GM12801 (cell line): ENCODE measurements around the gene PRXL2B.

Experiments
- TF ChIP-seq, protein P1 (sequence below): IDR thresholded peaks from one replicate; pipeline ENCODE4 v1.5.1; 2011; ENCODE audit warnings: control low read depth; ENCODE audit not compliant: insufficient read length; ENCODE audit errors: extremely low read depth

PRXL2B gene

DNA sequence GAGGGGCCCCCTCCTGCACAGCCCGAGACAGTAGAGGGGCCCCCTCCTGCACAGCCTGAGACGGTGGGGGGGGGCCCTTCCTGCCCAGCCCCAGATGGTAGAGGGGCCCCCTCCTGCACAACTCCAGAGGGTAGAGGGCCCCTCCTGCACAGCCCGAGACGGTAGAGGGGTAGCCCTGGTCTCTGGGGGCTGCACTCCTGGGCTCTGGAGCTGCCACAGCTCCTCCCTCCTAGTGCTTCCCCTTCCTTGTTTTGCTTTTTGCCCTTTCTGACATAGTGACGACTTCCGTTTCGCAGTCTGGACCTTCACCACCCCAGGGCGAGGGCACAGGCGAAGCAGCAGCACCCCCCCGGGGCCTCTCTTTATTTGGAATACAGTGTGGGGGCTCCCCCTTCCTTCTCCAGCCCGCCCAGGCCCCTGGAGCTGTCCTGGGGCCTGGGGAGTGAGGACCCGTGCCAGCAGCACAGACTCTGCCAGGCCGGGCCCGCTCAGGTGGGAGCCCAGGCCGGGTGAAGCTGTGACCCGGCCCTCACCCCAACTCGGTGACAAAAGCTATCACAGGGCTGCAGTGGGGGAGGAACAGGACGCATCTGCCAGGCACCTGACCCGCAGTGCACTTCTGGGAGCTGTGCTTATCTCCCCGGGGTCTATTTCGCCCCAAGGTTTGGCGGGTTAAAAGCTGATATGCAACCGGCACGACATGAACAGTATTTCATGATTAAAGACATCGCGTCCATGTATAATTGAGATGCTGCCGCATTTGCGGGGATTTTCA is 1.1 kb upstream of the PRXL2B start:
- TF ChIP-seq, protein P1, sequence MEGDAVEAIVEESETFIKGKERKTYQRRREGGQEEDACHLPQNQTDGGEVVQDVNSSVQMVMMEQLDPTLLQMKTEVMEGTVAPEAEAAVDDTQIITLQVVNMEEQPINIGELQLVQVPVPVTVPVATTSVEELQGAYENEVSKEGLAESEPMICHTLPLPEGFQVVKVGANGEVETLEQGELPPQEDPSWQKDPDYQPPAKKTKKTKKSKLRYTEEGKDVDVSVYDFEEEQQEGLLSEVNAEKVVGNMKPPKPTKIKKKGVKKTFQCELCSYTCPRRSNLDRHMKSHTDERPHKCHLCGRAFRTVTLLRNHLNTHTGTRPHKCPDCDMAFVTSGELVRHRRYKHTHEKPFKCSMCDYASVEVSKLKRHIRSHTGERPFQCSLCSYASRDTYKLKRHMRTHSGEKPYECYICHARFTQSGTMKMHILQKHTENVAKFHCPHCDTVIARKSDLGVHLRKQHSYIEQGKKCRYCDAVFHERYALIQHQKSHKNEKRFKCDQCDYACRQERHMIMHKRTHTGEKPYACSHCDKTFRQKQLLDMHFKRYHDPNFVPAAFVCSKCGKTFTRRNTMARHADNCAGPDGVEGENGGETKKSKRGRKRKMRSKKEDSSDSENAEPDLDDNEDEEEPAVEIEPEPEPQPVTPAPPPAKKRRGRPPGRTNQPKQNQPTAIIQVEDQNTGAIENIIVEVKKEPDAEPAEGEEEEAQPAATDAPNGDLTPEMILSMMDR: no peak

DNA sequence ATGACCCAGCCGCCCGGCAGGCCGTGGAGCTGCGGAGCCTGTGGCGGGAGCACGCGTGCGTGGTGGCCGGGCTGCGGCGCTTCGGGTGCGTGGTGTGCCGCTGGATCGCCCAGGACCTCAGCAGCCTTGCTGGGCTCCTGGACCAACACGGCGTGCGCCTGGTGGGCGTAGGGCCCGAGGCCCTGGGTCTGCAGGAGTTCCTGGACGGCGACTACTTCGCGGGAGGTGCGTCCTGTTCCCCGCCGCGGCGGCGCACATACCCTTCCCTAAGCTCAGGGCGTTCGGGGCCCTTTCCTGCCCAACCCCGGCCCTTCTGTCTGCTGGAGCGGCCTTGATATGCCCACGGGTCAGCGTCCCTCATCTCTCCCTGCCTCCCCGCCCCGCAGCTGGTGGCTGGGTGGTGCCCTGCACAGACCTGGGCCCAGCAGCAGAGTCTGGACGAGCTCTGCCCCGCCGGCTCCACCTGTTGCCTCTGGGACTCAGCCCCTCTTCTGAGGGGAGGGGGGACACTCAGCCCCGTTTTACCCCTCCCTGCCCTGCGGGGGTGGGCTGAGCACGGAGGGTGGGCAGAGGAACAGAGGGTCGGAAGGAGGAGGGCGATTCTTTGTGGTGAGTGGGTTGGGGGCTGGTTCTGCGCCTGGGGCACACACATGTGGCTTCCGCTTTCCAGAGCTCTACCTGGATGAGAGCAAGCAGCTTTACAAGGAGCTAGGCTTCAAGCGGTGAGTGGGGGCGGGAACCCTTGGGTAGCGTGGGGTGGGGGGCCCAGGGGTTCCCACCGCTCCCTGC is 688 bp downstream of the PRXL2B start:
- TF ChIP-seq, protein P1: no peak

DNA sequence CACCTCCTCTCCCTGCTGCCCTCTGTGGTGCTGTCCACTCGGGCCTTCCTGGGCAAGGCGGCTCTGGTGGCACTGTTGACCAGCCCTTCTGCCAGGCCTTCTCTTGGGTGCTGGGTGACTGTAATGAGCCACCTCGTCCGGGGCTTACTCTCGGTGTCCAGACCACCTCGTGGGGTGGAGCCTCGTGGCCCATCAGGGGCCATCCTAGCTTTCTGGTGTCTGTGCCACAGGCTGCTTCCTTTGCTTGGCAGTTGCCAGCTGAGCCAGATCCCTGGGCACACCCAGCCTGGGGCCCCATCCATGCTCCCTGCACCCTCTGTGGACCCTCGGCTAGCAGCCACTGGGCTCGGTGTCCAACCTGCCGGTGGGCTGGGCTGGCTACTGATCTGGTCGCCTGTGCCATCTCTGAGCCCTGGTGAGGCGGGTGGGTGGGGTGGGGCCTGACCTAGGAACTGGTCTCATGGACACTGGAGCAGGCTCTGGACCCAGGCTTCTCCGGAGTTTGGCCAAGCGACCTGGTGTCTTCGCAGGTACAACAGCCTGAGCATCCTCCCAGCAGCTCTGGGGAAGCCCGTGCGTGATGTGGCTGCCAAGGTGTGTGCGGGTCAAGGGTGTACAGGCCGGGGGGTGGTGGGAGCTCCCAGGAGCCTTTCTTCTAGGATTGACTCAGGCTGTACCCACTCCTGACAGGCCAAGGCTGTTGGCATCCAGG is 1.4 kb downstream of the PRXL2B start:
- TF ChIP-seq, protein P1: no peak

DNA sequence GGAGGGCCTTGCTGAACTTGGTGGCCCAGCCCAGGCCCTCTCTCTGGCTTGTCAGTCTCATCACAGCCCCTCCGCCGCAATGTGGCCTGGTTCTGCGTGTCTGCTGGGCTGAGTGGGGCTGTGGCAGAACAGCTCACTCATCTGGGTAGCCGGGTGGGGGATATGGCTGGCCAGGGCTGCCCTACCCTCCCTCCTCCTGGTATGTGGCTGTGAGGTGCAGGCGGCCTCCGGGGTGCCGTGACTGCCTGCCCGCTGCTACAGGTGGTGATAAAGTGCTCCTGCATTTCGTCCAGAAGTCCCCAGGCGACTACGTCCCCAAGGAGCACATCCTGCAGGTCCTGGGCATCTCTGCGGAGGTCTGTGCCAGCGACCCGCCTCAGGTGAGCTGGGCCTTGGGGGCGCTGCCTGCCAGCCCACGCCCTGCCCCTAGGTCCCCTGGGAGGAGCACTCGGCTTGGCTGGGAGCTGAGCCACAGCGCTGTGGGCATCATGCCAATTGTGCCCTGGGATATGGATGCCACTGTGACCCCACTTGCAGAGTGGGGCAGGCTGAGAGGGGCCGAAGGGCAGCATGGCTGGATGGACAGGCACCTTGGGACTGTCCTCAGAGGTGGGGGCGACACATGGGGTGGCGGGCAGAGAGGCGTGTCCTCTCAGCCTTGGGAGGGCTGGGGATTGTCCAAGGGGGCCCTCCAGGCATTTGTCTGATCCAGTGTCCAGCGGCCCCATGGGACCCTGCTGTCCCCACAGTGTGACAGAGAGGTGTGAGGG is 2.3 kb downstream of the PRXL2B start:
- TF ChIP-seq, protein P1: no peak

DNA sequence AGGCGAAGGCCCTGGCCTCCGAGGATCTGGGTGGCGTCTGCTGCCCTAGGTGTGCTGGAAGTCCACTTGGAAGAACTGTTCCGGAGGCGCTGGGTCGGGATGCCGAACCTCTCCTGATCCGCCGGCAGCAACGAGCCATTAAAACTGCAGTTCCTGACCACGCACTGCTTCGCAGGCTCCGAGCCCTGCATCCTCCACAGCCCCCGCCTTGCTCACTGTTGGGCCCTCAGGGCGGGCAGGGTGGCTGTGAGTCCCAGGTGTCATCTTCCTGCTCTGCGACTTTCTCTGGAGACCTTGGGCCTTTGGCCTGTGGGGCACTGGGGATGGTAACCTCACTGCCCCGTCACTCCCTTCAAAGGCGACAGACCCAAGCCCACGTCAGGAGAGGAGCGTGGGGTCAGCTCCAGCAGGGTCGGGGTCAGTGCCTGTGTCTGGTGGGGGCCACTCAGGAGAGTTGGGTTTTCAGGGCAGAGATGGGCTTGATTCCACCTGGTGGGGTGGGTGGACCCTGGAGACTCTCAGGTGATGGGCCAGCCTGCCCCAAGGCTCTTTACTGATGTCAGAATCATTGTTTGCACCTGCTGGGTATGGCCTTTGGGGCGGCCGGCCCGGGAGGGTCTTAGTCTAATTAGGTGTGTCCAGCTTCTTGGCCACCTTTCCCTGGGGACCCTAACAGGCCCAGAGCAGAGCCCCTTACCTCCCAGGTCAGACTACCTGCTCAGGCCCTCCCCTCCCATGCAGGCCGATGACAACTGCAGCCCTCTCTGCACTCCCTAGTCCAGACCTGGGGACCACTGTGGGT is 3.1 kb downstream of the PRXL2B start:
- TF ChIP-seq, protein P1: no peak

DNA sequence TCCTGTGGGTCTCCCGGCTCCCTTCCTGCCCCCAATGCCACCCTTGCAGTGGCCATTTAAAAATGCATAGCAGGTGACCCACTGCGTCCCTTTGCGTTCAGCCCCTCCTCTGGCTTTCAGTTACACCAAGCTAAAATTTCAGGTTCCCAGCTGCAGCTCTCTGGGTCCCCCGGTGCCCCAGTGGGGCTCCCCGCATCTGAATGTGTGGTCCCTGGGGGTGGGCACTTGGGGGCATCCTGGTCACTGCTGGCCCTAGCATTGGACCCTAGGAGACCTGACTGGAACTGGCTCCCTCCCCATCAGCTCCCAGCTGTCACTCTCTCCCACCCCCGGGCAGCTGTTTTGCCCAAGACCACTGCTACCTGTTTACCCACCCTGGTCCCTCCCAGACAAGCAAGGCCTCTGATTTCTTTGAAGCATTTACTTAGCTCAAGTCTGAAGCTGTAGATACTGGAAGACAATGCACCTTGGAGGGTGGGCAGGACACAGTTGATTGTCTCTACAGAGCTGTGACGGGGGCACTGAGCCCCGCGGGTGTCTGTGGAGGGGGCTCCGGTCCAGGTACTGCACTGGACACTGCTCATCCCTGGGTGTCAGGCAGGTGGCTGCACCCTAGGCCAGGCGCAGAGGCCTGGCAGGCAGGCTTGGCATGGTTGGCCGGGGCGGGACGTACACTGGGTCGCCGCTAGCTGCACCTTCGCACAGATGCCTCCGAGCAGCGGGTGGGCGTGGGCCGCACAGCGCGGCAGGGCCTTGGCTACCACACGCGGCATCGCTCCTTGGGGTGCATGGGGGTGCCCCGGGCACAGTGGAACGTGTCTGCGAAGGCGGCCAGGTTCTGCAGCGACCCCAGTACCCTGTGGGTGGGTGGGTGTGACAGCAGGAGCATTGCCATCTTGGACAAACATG is 3.9 kb downstream of the PRXL2B start:
- TF ChIP-seq, protein P1: no peak
